Stimulated activated CD4-positive, alpha-beta T cell treated with anti-CD3 and anti-CD28 coated beads, Interleukin-1b, Interleukin-23, amount 100 ng/mL, for 4 hours (primary cell): ENCODE data around the gene SRGAP3.

Experiments
- DNase-seq, 2 donors: peaks; one replicate each; pipeline ENCODE4 v3.0.0-alpha.2; 2020; ENCODE audit warnings: low read depth in 2 of 2

The SRGAP3 gene

GRCh38 chr3:9021271-9022009 lies 228.0 kb downstream of the SRGAP3 start:
- no peak for DNase-seq

- no peak for DNase-seq
Measured at GRCh38 chr3:9020426-9020825, 229.0 kb downstream of the SRGAP3 start.

GRCh38 chr3:9019259-9019961 lies 230.0 kb downstream of the SRGAP3 start:
- DNase-seq = no peak

DNA sequence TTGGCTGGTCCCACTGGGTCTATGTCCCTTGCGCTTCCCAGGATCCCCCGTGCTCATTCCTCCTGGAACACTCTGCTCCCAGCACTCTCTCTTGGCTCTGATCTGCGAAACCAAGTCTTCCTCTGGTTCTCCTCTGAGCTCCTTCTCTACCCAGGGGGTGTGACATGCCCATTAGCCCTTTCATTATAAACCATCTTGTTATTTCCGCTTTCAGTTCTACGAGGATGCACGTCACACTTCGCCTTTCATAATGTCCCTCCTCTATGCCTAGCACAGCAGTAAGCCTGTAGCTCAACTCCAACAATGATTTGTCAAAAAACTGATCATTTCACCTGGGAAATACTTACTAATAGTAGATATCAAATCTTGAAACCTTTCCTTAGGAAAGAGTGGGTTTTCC lies 234.2 kb downstream of the SRGAP3 start:
- no peak for DNase-seq

GRCh38 chr3:9013782-9014563 lies 235.5 kb downstream of the SRGAP3 start:
- no peak for DNase-seq

GRCh38 chr3:9012521-9012920 lies 236.9 kb downstream of the SRGAP3 start:
- no peak for DNase-seq

DNA sequence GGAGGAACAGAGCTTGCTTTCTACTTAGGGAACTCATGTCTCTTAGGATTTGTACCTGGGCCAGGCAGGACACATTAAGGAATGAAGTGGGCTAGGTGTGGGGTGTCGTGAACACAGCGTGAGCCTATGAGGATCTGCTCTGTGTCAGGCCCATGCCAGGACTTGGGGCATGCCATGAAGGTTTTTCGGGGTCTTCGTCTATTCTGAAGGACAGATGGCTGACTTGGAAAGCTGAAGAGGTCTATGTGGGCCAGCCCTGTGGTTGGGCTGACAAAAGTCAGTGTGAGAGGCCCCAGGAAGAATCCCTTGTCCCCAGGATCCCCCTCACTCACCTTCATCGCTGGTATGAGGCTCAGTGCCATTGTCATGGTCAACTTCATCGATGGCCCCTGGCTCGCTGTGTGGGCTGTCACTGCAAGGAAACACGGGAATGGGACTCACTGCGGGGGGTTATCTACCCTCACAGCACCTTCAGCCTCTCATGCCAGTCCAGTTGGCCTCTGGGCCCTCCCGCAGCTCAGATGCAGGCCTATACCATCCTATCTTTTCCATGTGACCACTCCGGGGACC lies 239.4 kb downstream of the SRGAP3 start:
- DNase-seq = no peak

GRCh38 chr3:9008550-9009255 lies 240.7 kb downstream of the SRGAP3 start:
- no peak for DNase-seq

GRCh38 chr3:9007928-9008327 lies 241.5 kb downstream of the SRGAP3 start:
- no peak for DNase-seq

- no peak for DNase-seq
Measured at GRCh38 chr3:9007213-9007612, 242.2 kb downstream of the SRGAP3 start.

DNA sequence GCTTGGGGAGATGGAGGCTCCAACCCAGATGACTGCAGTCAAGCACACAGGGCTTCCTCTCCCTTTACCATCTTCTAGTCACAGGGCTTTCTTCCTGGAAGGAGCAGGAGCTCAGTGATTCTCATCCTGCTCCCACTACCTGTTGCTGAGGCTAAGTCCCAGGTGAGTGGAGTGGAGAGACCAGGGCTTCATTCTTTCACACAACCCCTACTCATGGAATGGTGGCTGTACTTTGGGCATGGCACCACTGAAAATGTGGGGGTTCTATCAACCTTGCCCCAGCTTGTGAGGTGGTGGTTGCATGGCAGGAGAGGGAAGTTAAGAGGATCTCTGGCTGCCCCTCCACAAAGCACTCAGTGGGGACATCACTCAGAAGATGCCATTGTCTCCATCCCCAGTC lies 249.4 kb downstream of the SRGAP3 start:
- no peak for DNase-seq

DNA sequence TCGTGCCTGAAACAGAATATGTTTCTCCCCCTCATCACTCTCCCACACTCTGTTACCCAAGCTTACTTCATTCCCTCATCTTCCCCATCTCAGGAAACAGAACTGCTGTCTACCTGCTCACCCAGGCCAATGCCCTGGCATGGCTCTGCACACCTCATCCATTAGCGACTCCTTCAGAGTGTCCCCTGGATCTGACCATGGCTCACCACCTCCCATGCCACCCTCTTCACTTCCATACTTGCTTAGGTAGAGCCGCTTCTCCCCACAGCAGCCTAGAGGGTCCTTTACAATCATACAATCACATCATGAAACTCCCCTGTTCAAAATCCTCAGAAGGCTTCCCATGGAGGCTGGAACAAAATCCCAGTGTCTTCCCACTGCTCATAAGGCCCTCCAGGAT lies 252.3 kb downstream of the SRGAP3 start:
- DNase-seq = no peak

GRCh38 chr3:8996681-8997121 lies 252.7 kb downstream of the SRGAP3 start:
- no peak for DNase-seq

DNA sequence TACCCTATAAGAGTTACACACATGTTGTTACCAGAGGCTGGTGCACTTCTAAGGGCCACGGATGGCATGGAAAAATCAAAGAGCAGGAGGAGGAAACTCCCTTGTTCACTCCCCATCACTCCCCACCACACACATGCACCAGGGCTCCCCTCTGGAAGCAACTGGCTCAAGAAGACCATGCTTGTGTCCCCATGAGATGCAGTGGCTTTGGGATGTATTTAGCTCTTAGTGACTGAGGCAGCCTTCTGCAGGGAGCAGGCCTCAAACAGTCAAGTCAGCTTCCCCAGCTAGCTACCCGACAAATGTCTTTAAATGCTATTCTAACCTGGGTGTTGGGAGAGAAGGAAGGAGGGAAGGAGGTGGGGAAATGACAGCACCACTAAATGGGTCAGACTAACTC lies 253.2 kb downstream of the SRGAP3 start:
- no peak for DNase-seq

GRCh38 chr3:8994226-8994625 lies 255.2 kb downstream of the SRGAP3 start:
- no peak for DNase-seq

GRCh38 chr3:8993331-8993730 lies 256.1 kb downstream of the SRGAP3 start:
- no peak for DNase-seq

DNA sequence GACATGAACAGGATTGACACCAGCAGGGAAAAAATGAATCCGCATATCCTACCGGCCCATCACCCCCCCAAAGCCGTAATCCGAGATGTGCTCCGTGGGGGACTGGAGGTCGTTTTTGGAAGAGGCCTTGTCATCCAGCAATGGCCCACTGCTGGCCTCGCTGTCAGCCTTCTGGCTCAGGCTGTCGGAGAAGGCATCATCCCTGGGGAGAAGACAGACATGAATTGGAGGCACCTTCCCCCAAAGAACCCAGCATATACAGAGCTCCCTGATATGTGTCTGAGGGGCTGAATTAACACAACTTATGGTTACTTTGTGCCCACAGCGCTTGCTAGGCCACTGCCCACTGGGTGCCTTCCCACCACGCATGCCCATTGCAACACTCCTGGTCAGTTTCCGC lies 256.6 kb downstream of the SRGAP3 start:
- DNase-seq = no peak

GRCh38 chr3:8992199-8992598 lies 257.2 kb downstream of the SRGAP3 start:
- DNase-seq = no peak

- DNase-seq = no peak
Measured at GRCh38 chr3:8990266-8991215, 258.9 kb downstream of the SRGAP3 start.

GRCh38 chr3:8988791-8989558 lies 260.5 kb downstream of the SRGAP3 start:
- DNase-seq = no peak
